Aorta (tissue), 5 donors: ENCODE measurements around the gene PITX1. TPM values are rescaled to one million over a fixed set of nuclear protein-coding genes. Genes with fewer than 3 reads are reported as not detected.

Source experiments
- ATAC-seq: fragments of 200-7000 bp; cut with Tn5 transposase; one replicate; pipeline ENCODE4 v1.9.1; 2022; ENCODE audit warnings: moderate library complexity; ENCODE audit not compliant: low FRiP score
- DNase-seq, 2 donors: peaks; one replicate each; pipeline ENCODE4 v3.0.0-alpha.2; 2020
- H3K27ac ChIP-seq, 2 donors: one replicate each; pipeline ENCODE4 v1.5.1; 2013; ENCODE audit warnings: low read length in 2 of 2, mild to moderate bottlenecking in 2 of 2, moderate library complexity in 2 of 2, control low read depth in 1 of 2, inconsistent platforms in 1 of 2, low read depth in 1 of 2
- H3K27me3 ChIP-seq, 2 donors: one replicate each; pipeline ENCODE4 v1.6.1; 2013; ENCODE audit warnings: control low read depth in 1 of 2, low read length in 1 of 2, mild to moderate bottlenecking in 1 of 2, moderate library complexity in 1 of 2; ENCODE audit not compliant: insufficient read depth in 2 of 2, control insufficient read depth in 1 of 2
- H3K36me3 ChIP-seq, 2 donors: one replicate each; pipeline ENCODE4 v1.6.1; 2013; ENCODE audit warnings: control low read depth in 1 of 2, low read length in 1 of 2, mild to moderate bottlenecking in 1 of 2; ENCODE audit not compliant: insufficient read depth in 2 of 2, control insufficient read depth in 1 of 2
- H3K4me1 ChIP-seq, 2 donors: one replicate each; pipeline ENCODE4 v1.6.1; 2013; ENCODE audit warnings: low read length in 2 of 2, control low read depth in 1 of 2, mild to moderate bottlenecking in 1 of 2, moderate library complexity in 1 of 2; ENCODE audit not compliant: insufficient read depth in 2 of 2, control insufficient read depth in 1 of 2
- H3K4me3 ChIP-seq, 2 donors: one replicate each; pipeline ENCODE4 v1.5.1; 2013; ENCODE audit warnings: low read length in 2 of 2, control low read depth in 1 of 2, mild to moderate bottlenecking in 1 of 2
- H3K9me3 ChIP-seq: one replicate; pipeline ENCODE4 v1.6.1; 2013; ENCODE audit warnings: mild to moderate bottlenecking, low read length; ENCODE audit not compliant: control insufficient read depth
- WGBS, 2 donors: extraction: QIAGEN DNeasy Blood & Tissue Kit; methylation state at CpG; one replicate each; pipeline ENCODE4 v1.1.7; 2013; 5-methylcytosine and 5-hydroxymethylcytosine counted together
- intact Hi-C, 2 donors: fragments of 100-400 bp; cut with DNase I; formaldehyde crosslinking; loops; one replicate each; pipeline versions ENCODE4 v1.14.2 to v1.15.0; 2022
- polyA plus RNA-seq, 2 donors: library from polyadenylated mRNA; stranded (reverse); fragments of 200-250 nt; gene quantifications; one replicate each; pipeline ENCODE4 v1.2.3, GENCODE V29; 2013
- total RNA-seq, 2 donors: library from RNA; stranded (reverse); fragmentation: NEBNext Ultra II Directional; extraction: Animal tissue kit (Norgen Biotek cat#: 25700); gene quantifications; one replicate each; pipeline ENCODE4 v1.2.1, GENCODE V29; 2021
- donor health status: healthy with polysubstance abuse.
- donor health status: Bipolar disorder and iron deficiency.
- donor health status: DM: no; HTN: no; CAD: no.
- donor health status: DM: no; HTN: no; CAD: no.
- donor health status: DM: yes; HTN: yes; CAD: no.

The PITX1 gene
- total and polyA plus RNA-seq, 4 donors, result 0.39 to 2.3 (median 0.49) TPM; not detected in 1

DNA sequence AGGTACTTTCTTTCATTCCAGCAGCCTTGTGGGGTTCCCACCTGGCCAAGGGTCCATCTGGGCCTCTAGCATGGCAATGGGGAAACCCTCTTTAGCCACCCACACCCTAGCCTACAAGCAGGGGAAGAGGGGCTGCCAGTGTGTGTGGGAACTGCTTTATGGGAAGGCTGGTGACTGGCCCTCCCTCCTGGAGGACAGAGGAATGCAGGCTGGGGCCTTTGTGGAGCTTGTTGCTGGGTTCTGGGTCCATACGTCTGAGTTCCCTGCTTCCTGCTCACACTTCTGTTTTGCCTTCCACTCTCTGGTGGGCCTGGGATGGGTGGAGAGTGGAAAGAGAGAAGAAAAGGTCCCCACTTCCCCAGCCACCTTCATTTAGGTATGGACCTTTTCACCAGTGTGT lies 14.9 kb upstream of the PITX1 start:
- H3K9me3 ChIP-seq, result no peaks in the 10 kb centered on the region
- H3K36me3 ChIP-seq, result no peaks in the 10 kb centered on the region
- no peak overlapping the region for H3K4me3 ChIP-seq
- H3K27ac ChIP-seq, result no peak overlapping the region
- no peaks in the 10 kb centered on the region for H3K27me3 ChIP-seq
- intact Hi-C loops, result loop anchor here in 1 of 2 donors (10.0 kb wide), 1 partner anchor 286 kb away; no protein-coding TSS in a partner anchor
- no peaks in the 10 kb centered on the region for H3K4me1 ChIP-seq
- 0 to 47% methylated on average over 1 of the region's 1 CpG for WGBS, 2 donors
- ATAC-seq (no peak), DNase-seq (no peak)

DNA sequence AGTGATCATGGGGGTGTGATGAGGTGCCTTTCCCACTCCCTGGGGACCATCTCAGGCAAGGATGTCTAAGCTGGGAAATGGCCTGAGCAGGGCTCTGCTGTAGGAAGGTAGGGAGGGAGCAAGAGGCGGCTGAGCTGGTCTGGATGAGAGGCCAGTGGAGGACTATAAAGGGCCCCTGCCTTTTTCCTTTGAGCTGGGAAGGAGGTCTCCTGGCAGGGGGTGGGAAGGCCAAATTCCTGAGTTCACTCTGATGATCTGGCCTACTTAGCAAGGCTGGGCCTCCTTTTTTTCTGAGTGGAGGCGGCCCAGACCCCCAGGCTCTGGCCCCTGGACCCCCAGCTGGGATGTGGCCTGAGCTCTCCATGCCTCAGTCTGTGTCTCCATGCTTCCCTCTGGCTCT lies 14.3 kb upstream of the PITX1 start:
- H3K9me3 ChIP-seq, result no peaks in the 10 kb centered on the region
- H3K4me3 ChIP-seq, result no peak overlapping the region
- 98 to 100% methylated on average over 2 of the region's 2 CpGs for WGBS, 2 donors
- ATAC-seq, result no peak
- DNase-seq, result no peak
- no peaks in the 10 kb centered on the region for H3K36me3 ChIP-seq
- H3K4me1 ChIP-seq, result no peaks in the 10 kb centered on the region
- intact Hi-C loops, result loop anchor here in 1 of 2 donors (10.0 kb wide), 1 partner anchor 287 kb away; no protein-coding TSS in a partner anchor
- no peaks in the 10 kb centered on the region for H3K27me3 ChIP-seq
- H3K27ac ChIP-seq, result no peak overlapping the region

DNA sequence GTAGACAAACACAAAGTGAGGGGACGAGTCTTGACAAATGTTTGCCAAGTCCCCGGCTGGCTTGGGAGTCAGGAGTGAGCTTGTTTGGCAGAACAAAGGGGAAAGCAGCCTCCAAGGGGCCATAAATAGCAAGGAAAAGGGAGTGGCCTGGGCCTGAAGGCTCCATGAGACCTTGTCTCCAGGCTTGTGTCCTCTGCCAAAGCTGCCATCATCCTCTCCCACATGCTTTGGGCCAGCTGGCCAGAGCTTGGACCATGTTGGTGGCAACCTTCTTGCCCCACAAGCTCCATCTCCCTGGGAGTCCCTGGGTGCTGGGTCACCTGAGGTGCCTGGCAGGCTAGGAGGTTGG lies 13.3 kb upstream of the PITX1 start:
- WGBS, 2 donors, result 0 to 6% methylated on average over 2 of the region's 2 CpGs
- DNase-seq (peak in 1 of 2 donors; percentile 33), ATAC-seq (no peak)
- H3K9me3 ChIP-seq, result no peaks in the 10 kb centered on the region
- no peak overlapping the region for H3K27ac ChIP-seq
- H3K27me3 ChIP-seq, result no peaks in the 10 kb centered on the region
- intact Hi-C loops, result loop anchor here in 1 of 2 donors (10.0 kb wide), 1 partner anchor 287 kb away; no protein-coding TSS in a partner anchor
- H3K4me3 ChIP-seq, result no peak overlapping the region
- H3K36me3 ChIP-seq, result no peaks in the 10 kb centered on the region
- H3K4me1 ChIP-seq, result no peaks in the 10 kb centered on the region

DNA sequence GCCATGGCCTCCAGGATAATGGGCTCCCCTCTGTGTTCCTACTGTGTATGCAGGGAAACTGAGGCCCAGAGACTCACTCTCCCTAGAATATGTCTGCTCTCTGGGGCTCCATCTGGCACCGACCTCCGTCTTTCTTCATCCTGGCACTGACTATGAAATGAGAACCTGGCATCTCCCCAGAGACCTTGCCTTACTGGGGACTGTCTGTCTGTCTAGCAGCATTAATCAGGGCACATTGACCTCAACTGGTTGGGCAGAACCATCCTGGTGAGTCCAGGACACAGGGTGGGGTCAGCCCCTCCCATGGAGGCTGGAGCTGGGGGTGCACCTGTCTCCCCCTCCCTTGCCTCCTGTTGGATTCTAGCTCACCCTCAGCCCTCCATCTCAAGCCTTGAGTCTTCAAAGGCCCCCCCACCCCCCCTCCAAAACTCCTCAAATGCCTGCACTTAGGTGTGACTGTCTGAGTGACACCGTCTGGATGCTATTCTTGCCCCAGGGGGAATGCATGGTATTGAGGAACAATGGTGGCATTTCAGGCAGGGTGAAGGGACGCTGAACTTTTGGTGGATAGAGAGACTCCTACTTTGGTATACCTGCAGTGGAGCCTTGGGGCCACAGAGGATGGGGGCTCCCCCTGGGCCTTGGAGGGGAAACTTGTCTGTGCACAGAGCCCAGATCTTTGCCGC lies 12.8 kb upstream of the PITX1 start:
- 51 to 56% methylated on average over 5 of the region's 5 CpGs for WGBS, 2 donors
- H3K4me1 ChIP-seq, result no peaks in the 10 kb centered on the region
- no peak overlapping the region for H3K4me3 ChIP-seq
- no peak overlapping the region for H3K27ac ChIP-seq
- H3K36me3 ChIP-seq, result no peaks in the 10 kb centered on the region
- DNase-seq, result peak in 1 of 2 donors; percentile 17
- no peaks in the 10 kb centered on the region for H3K27me3 ChIP-seq
- no peaks in the 10 kb centered on the region for H3K9me3 ChIP-seq
- intact Hi-C loops, result loop anchor here in 1 of 2 donors (10.0 kb wide), 1 partner anchor 288 kb away; no protein-coding TSS in a partner anchor
- no peak for ATAC-seq

DNA sequence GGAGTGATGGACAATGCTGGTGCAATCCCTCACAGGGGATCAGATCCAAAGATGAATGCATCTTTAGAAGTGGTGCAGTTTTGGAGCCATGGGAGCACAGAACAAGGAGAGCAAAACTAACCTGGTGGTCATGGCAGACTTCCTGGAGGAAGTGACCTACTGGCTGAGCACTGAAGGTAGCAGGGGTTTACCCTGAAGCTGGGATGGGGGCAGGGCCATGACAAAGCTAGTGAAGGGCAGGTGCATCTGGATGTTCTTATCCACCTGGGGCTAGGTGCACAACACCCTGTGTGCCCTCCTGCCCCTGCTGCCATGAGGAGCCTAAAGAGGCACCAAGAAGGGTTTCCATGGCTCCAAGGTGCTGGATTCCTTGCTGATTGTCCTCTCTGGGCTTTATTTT lies 11.5 kb upstream of the PITX1 start:
- H3K36me3 ChIP-seq, result no peaks in the 10 kb centered on the region
- ATAC-seq (no peak), DNase-seq (peak in 1 of 2 donors; percentile 6)
- intact Hi-C loops, result loop anchor here in 1 of 2 donors (10.0 kb wide), 1 partner anchor 289 kb away; no protein-coding TSS in a partner anchor
- no peak overlapping the region for H3K27ac ChIP-seq
- H3K4me1 ChIP-seq, result no peaks in the 10 kb centered on the region
- no peaks in the 10 kb centered on the region for H3K27me3 ChIP-seq
- no peaks in the 10 kb centered on the region for H3K9me3 ChIP-seq
- no peak overlapping the region for H3K4me3 ChIP-seq

DNA sequence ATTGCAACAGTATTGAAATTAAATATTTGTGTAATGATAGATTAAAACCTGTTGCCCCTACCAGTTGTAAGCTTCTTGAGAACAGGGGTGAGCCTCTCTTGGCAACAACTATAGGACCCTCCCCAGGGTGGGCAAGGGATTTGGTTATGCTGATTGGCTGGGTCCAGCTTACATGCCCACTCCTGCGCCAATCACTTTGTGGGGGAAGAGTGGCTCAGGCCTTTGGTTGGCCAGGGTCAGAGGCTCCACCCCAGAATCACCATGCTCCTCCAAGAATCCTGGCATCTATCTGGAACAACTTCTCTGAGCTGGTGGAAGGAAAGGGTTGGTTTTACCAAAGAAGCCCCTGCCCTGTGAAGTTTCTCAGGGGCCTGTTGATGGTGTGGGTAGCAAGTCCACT lies 8.6 kb upstream of the PITX1 start:
- Histone ChIP-seq H3K4me3 (no peak overlapping the region), H3K36me3 (no peaks in the 10 kb centered on the region), H3K27me3 (no peaks in the 10 kb centered on the region), H3K27ac (no peak overlapping the region), H3K4me1 (no peaks in the 10 kb centered on the region), H3K9me3 (no peaks in the 10 kb centered on the region)
- intact Hi-C loops, result loop anchor here in 1 of 2 donors (10.0 kb wide), 1 partner anchor 292 kb away; no protein-coding TSS in a partner anchor
- no peak for ATAC-seq
- peak; percentile 17 to 22 for DNase-seq
- WGBS, 2 donors, result 95 to 100% methylated on average over 1 of the region's 1 CpG

DNA sequence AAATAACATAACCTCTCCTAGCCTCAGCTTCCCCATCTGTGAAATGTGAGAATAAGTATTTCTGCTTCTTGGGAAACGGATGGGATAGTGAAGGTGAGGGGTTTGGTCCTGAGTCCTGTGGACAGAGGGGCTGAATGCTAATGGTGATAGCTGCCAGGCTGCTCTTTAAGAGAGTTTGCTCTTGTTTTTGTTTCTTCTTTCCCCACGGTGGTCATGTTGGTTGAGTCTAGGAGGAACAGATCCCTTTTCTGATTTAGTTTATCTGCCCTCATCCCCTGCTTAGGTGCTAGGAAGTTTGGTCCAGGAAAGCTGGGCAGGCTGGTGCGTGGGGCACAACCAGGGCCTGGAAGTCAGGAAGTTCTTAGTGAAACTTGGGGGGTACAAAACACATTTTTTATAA lies 7.7 kb upstream of the PITX1 start:
- no peak overlapping the region for H3K27ac ChIP-seq
- H3K36me3 ChIP-seq, result no peaks in the 10 kb centered on the region
- DNase-seq, result peak in 1 of 2 donors; percentile 9
- intact Hi-C loops, result loop anchor here in 1 of 2 donors (10.0 kb wide), 1 partner anchor 293 kb away; no protein-coding TSS in a partner anchor
- H3K4me3 ChIP-seq, result no peak overlapping the region
- H3K27me3 ChIP-seq, result no peaks in the 10 kb centered on the region
- 89 to 95% methylated on average over 3 of the region's 3 CpGs for WGBS, 2 donors
- H3K4me1 ChIP-seq, result no peaks in the 10 kb centered on the region
- ATAC-seq, result no peak
- no peaks in the 10 kb centered on the region for H3K9me3 ChIP-seq

DNA sequence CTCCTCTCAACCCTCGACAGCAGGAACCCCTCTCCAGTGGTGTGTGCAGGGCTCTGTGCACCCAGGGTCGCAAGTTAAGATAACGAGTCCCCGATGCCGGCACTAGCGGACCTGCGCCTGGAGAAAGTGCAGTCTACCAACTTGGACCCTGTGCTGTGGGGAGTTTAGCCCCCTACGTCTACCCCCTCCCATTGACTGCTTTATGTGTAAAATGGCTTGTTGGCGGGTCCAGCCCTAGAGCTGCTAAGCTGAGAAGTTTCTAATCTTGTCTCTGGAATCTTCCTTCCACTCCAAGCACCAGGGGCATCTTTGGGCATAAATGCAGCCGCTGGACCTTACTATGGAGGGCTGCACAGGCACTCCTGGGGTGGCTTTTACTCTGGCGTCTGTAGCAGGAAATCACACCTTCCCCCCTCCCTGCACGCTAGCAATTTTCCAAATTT lies 7.1 kb upstream of the PITX1 start:
- no peaks in the 10 kb centered on the region for H3K27me3 ChIP-seq
- no peaks in the 10 kb centered on the region for H3K36me3 ChIP-seq
- H3K4me3 ChIP-seq, result no peak overlapping the region
- no peak overlapping the region for H3K27ac ChIP-seq
- ATAC-seq (no peak), DNase-seq (no peak)
- intact Hi-C loops, result loop anchor here in 1 of 2 donors (10.0 kb wide), 1 partner anchor 294 kb away; no protein-coding TSS in a partner anchor
- H3K9me3 ChIP-seq, result no peaks in the 10 kb centered on the region
- no peaks in the 10 kb centered on the region for H3K4me1 ChIP-seq
- 82 to 84% methylated on average over 12 of the region's 12 CpGs for WGBS, 2 donors
